Measurements from ENCODE around the gene HBM.

GRCh38 chr16:132120-132519 lies 33.7 kb upstream of the HBM start:
- TF ChIP-seq CTCF (optimal IDR thresholded peaks at IDR 0.05 in 1 of 3, IDR thresholded peaks at IDR 0.05 in 1 of 3, conservative IDR thresholded peaks at IDR 0.05 in 1 of 3; ENCODE audit: extremely low read depth in 1 of 3, insufficient read depth in 2 of 3, low read length in 3 of 3): no peak
- no peak for TF ChIP-seq EZH2 (IDR thresholded peaks at IDR 0.05; ENCODE audit: low read length)

All from keratinocyte (primary cell).